Ascending aorta (tissue), 2 donors: ENCODE measurements around the gene PSME2. TPM values are rescaled to one million over a fixed set of nuclear protein-coding genes. Genes with fewer than 3 reads are reported as not detected.

Source experiments
- DNase-seq, 2 donors: peaks; one replicate each; pipeline ENCODE4 v3.0.0-alpha.2; 2019; ENCODE audit warnings: low spot score in 2 of 2
- H3K27ac ChIP-seq, 2 donors: fragments of 200-600 bp; sonication (generic); one replicate each; pipeline ENCODE4 v1.5.1; 2016 to 2017; ENCODE audit warnings: mild to moderate bottlenecking in 1 of 2
- H3K27me3 ChIP-seq: fragments of 200-600 bp; sonication (generic); one replicate; pipeline ENCODE4 v1.5.1; 2017
- H3K36me3 ChIP-seq, 2 donors: fragments of 200-600 bp; sonication (generic); one replicate each; pipeline ENCODE4 v1.5.1; 2016
- H3K4me1 ChIP-seq, 2 donors: fragments of 200-600 bp; sonication (generic); one replicate each; pipeline ENCODE4 v1.5.1; 2016 to 2017; ENCODE audit warnings: mild to moderate bottlenecking in 1 of 2
- H3K4me3 ChIP-seq, 2 donors: fragments of 200-600 bp; sonication (generic); one replicate each; pipeline ENCODE4 v1.5.1; 2016 to 2017; ENCODE audit warnings: mild to moderate bottlenecking in 1 of 2
- H3K9me3 ChIP-seq, 2 donors: fragments of 200-600 bp; sonication (generic); one replicate each; pipeline ENCODE4 v1.5.1; 2016
- CTCF ChIP-seq, 3 experiments: fragments of 200-600 bp in 2 of 3; fragments of 450-650 bp in 1 of 3; sonication (generic) in 2 of 3; IDR thresholded peaks; one replicate each; pipeline ENCODE4 v1.5.1; 2016 to 2019; ENCODE audit warnings: antibody characterized with exemption in 3 of 3, mild to moderate bottlenecking in 1 of 3, moderate library complexity in 1 of 3
- intact Hi-C: fragments of 100-400 bp; cut with DNase I; formaldehyde crosslinking; loops from one replicate; pipeline ENCODE4 v1.15.1; 2023
- total RNA-seq: library from RNA; depleted of rRNA; stranded (reverse); fragments of >200 nt; gene quantifications from one replicate; pipeline ENCODE4 v1.1.0, GENCODE V29; 2016

The PSME2 gene
- total RNA-seq, 1 donor from 2014 or later = 100 TPM

- no peak overlapping the region for H3K4me3 ChIP-seq
- H3K9me3 ChIP-seq = no peaks in the 10 kb centered on the region
- no peaks in the 10 kb centered on the region for H3K4me1 ChIP-seq
- no peak overlapping the region for H3K27ac ChIP-seq
- H3K36me3 ChIP-seq = peaks cover 32 to 60% of the 10 kb centered on the region in 2 donors
- intact Hi-C loops = no loop called here
- TF ChIP-seq CTCF (IDR thresholded peaks at IDR 0.05) = no peak
- DNase-seq = no peak
- no peaks in the 10 kb centered on the region for H3K27me3 ChIP-seq
These were observed 32.2 kb upstream of the PSME2 start for GRCh38 chr14:24178399-24179178.

GRCh38 chr14:24177891-24178290 is 31.5 kb upstream of the PSME2 start:
- Histone ChIP-seq H3K27ac (no peak overlapping the region), H3K4me3 (no peak overlapping the region), H3K9me3 (no peaks in the 10 kb centered on the region), H3K36me3 (peaks cover 26 to 53% of the 10 kb centered on the region in 2 donors), H3K4me1 (no peaks in the 10 kb centered on the region), H3K27me3 (no peaks in the 10 kb centered on the region)
- TF ChIP-seq CTCF (IDR thresholded peaks at IDR 0.05) = no peak
- intact Hi-C loops = no loop called here
- DNase-seq = no peak

GRCh38 chr14:24177041-24177825 is 30.8 kb upstream of the PSME2 start:
- intact Hi-C loops = no loop called here
- H3K36me3 ChIP-seq = peaks cover 20 to 46% of the 10 kb centered on the region in 2 donors
- no peak for DNase-seq

GRCh38 chr14:24176599-24176998 is 30.2 kb upstream of the PSME2 start:
- Histone ChIP-seq H3K27ac (no peak overlapping the region), H3K4me3 (no peak overlapping the region), H3K27me3 (no peaks in the 10 kb centered on the region), H3K4me1 (peaks cover 0 to 3% of the 10 kb centered on the region in 2 donors), H3K9me3 (no peaks in the 10 kb centered on the region), H3K36me3 (peaks cover 20 to 40% of the 10 kb centered on the region in 2 donors)
- intact Hi-C loops = no loop called here
- no peak for DNase-seq
- no peak for TF ChIP-seq CTCF (IDR thresholded peaks at IDR 0.05)

More at GRCh38 chr14:24177041-24177825, 30.8 kb upstream of the PSME2 start:
- no peak for TF ChIP-seq CTCF (IDR thresholded peaks at IDR 0.05)
- H3K9me3 ChIP-seq = no peaks in the 10 kb centered on the region
- no peaks in the 10 kb centered on the region for H3K4me1 ChIP-seq
- H3K4me3 ChIP-seq = no peak overlapping the region
- no peak overlapping the region for H3K27ac ChIP-seq
- no peaks in the 10 kb centered on the region for H3K27me3 ChIP-seq

DNA sequence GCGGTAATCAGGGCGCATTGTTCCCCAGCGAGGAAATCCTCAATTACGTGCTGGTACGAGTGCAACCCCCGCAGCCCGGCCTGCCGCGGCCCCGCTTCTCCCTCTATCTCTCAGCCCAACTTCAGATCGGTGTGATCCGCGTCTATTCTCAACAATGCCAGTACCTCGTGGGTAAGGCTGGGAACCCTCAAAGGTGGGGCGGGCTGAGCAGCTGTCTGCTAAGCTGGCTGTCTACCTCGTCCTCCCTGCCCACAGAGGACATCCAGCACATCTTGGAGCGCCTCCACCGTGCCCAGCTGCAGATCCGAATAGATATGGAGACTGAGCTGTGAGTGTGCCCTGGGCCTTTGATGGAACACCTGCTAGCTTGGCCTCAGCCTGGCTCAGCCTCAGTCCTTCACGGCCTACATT is 26.5 kb upstream of the PSME2 start:
- Histone ChIP-seq H3K9me3 (no peaks in the 10 kb centered on the region), H3K4me3 (no peak overlapping the region), H3K4me1 (peaks cover 2 to 6% of the 10 kb centered on the region in 2 donors), H3K27ac (no peak overlapping the region), H3K36me3 (peaks cover 4 to 20% of the 10 kb centered on the region in 2 donors), H3K27me3 (no peaks in the 10 kb centered on the region)
- intact Hi-C loops = no loop called here
- no peak for TF ChIP-seq CTCF (IDR thresholded peaks at IDR 0.05)
- no peak for DNase-seq
